ENCODE results near the gene CITED4. TPM values are rescaled to one million over a fixed set of nuclear protein-coding genes. Genes with fewer than 3 reads are reported as not detected.

Gene CITED4
- total RNA-seq, 1 donor from 2014 or later: 14.2 TPM

DNA sequence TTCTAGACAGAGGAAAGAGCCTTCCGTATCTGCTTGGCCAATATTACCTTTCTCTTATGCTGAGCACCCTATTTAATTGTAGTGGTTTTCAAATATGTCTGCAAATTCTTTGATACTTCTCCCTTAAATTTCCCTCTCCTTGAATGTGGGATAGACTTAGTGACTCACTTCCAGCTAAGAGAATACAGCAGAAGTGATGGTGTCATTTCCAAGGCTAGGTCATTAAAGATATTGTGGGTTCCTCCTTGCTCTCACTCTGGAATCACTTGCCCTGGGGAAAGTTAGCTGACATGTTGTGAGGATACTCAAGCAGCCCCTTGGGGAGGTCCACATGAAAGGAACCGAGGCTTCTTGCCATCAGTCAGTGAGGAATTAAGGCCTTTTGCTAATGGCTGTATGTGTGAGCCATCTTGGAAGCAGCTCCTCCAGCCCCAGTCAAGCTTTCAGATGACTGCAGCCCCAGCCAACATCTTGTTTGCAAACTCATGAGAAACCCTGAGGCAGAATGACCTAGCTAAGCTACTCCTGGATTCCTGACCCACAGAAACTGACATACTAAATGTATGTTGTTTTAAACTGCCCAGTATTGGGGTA, 8.1 kb upstream of the CITED4 start:
- no peak for DNase-seq (ENCODE audit: low spot score in 2 of 2, unreplicated experiment in 2 of 2)
- Mint-ChIP-seq H3K4me1 (peaks cover 6% of the 10 kb centered on the region), H3K27me3 (ENCODE audit: low read depth) (peaks cover 5% of the 10 kb centered on the region), H3K4me3 (no peak overlapping the region), H3K27ac (no peak overlapping the region), H3K36me3 (no peaks in the 10 kb centered on the region), H3K9me3 (peaks cover 6% of the 10 kb centered on the region)
- no peak for TF ChIP-seq CTCF (IDR thresholded peaks at IDR 0.05; ENCODE audit: unreplicated experiment)

- no peak overlapping the region for H3K27ac Mint-ChIP-seq
- no peak overlapping the region for H3K4me3 Mint-ChIP-seq
- DNase-seq (ENCODE audit: low spot score in 2 of 2, unreplicated experiment in 2 of 2): no peak
- TF ChIP-seq CTCF (IDR thresholded peaks at IDR 0.05; ENCODE audit: unreplicated experiment): no peak
- H3K36me3 Mint-ChIP-seq: no peaks in the 10 kb centered on the region
- peaks cover 3% of the 10 kb centered on the region for H3K27me3 Mint-ChIP-seq (ENCODE audit: low read depth)
- H3K9me3 Mint-ChIP-seq: peaks cover 6% of the 10 kb centered on the region
- H3K4me1 Mint-ChIP-seq: peaks cover 11% of the 10 kb centered on the region
Observed at GRCh38 chr1:40868051-40868723, 6.0 kb upstream of the CITED4 start.

DNA sequence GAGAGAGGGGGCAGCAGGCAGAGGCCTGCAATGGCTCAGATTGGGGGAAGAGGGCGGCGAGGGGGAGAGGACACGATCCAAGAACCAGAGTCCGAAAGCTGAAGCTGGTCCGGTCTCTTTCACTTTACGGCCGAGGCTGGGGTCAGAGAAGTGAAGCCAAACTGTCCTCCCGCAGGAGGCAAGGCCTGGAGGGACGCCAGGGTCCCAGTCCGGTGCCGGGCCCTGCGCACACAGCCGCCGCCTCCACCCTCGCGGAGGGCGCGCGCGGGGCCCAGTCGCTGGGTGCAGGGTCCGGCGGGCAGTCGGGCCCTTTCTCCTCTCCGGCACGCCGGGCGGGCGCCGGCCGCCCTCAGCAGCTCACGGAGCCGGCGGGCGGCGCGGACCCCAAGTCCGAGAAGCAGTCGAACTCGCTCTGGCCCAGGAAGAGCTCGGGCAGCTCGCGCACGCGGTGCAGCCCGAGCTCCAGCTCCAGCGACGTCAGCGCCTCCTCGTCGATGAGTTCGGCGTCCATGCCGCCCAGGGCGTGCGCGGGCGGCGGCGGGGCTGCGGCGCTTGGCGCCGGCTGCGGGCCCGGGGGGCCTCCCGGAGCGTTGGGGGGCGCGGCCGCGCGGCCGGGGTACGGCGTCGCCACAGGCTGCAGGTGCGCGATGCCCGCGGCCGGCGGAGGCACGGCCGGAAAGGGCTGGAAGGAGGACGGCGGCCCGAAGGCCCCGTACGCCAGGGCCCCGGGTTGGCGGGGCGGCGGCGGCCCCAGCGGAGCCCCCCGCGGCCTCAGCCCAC, 749 bp downstream of the CITED4 start:
- H3K27me3 Mint-ChIP-seq (ENCODE audit: low read depth): peaks cover 30% of the 10 kb centered on the region

GRCh38 chr1:40860706-40861223, 1.4 kb downstream of the CITED4 start:
- peak overlapping the region; percentile 69 for H3K4me3 Mint-ChIP-seq
- H3K27ac Mint-ChIP-seq: peak overlapping the region; percentile 40

More for the DNA sequence above, 749 bp downstream of the CITED4 start:
- TF ChIP-seq CTCF (IDR thresholded peaks at IDR 0.05; ENCODE audit: unreplicated experiment): no peak
- Mint-ChIP-seq H3K36me3 (no peaks in the 10 kb centered on the region), H3K27ac (no peak overlapping the region), H3K4me3 (peak overlapping the region; percentile 69), H3K4me1 (peaks cover 21% of the 10 kb centered on the region), H3K9me3 (no peaks in the 10 kb centered on the region)
- DNase-seq (ENCODE audit: low spot score in 2 of 2, unreplicated experiment in 2 of 2): peak in 1 of 2 experiments; percentile 45

More at GRCh38 chr1:40860706-40861223, 1.4 kb downstream of the CITED4 start:
- TF ChIP-seq CTCF (IDR thresholded peaks at IDR 0.05; ENCODE audit: unreplicated experiment): no peak
- H3K27me3 Mint-ChIP-seq (ENCODE audit: low read depth): peaks cover 34% of the 10 kb centered on the region
- H3K4me1 Mint-ChIP-seq: peaks cover 18% of the 10 kb centered on the region
- H3K36me3 Mint-ChIP-seq: no peaks in the 10 kb centered on the region
- DNase-seq (ENCODE audit: low spot score in 2 of 2, unreplicated experiment in 2 of 2): no peak
- no peaks in the 10 kb centered on the region for H3K9me3 Mint-ChIP-seq

Data from mesothelial cell of epicardium (in vitro differentiated cells).